ENCODE data around the gene GLE1.
"Not testable (repeated sequence)": the region's sequence is repeated elsewhere in the genome, so short reads cannot be mapped to it uniquely, and the experiment has no call there.

- not testable (repeated sequence) for TF ChIP-seq POLR2A (IDR thresholded peaks at IDR 0.05; ENCODE audit: low read length); GATA1 (IDR thresholded peaks at IDR 0.05; ENCODE audit: low read depth, low read length)
Observed at GRCh38 chr9:128585155-128585554, 80.6 kb downstream of the GLE1 start.
